Mesodermal cell (in vitro differentiated cells): ENCODE results near the gene ARID1A.
A peak's percentile ranks its signal among the peaks of the same experiment; 100 is the strongest.

Experiments
- H3K27ac ChIP-seq: 2 replicates; pipeline ENCODE4 v1.7.0; 2013; ENCODE audit warnings: mild to moderate bottlenecking, low read depth, low read length, moderate library complexity; ENCODE audit not compliant: severe bottlenecking
- H3K36me3 ChIP-seq: 2 replicates; pipeline ENCODE4 v1.7.1; 2013; ENCODE audit warnings: mild to moderate bottlenecking, low read length, moderate library complexity; ENCODE audit not compliant: control insufficient read depth, insufficient read depth
- H3K4me1 ChIP-seq: one replicate; pipeline ENCODE4 v1.7.1; 2013; ENCODE audit warnings: mild to moderate bottlenecking, low read length; ENCODE audit not compliant: insufficient read depth, control insufficient read depth, poor library complexity, severe bottlenecking
- H3K4me3 ChIP-seq: 2 replicates; pipeline ENCODE4 v1.7.0; 2013; ENCODE audit warnings: low read length, control low read depth, mild to moderate bottlenecking; ENCODE audit not compliant: insufficient read depth, poor library complexity, severe bottlenecking; ENCODE audit errors: extremely low read depth
- H3K9me3 ChIP-seq: 2 replicates; pipeline ENCODE4 v1.7.1; 2013; ENCODE audit warnings: mild to moderate bottlenecking, low read length, moderate library complexity; ENCODE audit not compliant: control insufficient read depth
- WGBS, 2 experiments: methylation state at CpG; one replicate each; pipeline ENCODE4 v1.1.5; 2013; ENCODE audit warnings: missing lambda C conversion rate in 2 of 2; ENCODE audit not compliant: insufficient coverage in 2 of 2; 5-methylcytosine and 5-hydroxymethylcytosine counted together

Gene ARID1A

GRCh38 chr1:26730695-26731094 is 34.9 kb downstream of the ARID1A start:
- H3K4me1 ChIP-seq: peaks cover 42% of the 10 kb centered on the region
- H3K4me3 ChIP-seq: no peak overlapping the region
- 100% methylated on average over 1 of the region's 2 CpGs; no CpG with 5 or more reads in 1 of the 2 experiments for WGBS, 2 experiments
- H3K36me3 ChIP-seq: peaks cover 73% of the 10 kb centered on the region
- H3K27ac ChIP-seq: no peak overlapping the region
- no peaks in the 10 kb centered on the region for H3K9me3 ChIP-seq

GRCh38 chr1:26731233-26731902 is 35.6 kb downstream of the ARID1A start:
- WGBS, 2 experiments: 95 to 97% methylated on average over 6 to 9 of the region's 11 CpGs
- H3K27ac ChIP-seq: no peak overlapping the region
- H3K4me1 ChIP-seq: peaks cover 36% of the 10 kb centered on the region
- H3K9me3 ChIP-seq: no peaks in the 10 kb centered on the region
- peaks cover 77% of the 10 kb centered on the region for H3K36me3 ChIP-seq
- H3K4me3 ChIP-seq: no peak overlapping the region

GRCh38 chr1:26733392-26733791 is 37.6 kb downstream of the ARID1A start:
- WGBS, 2 experiments: 100% methylated on average over 2 of the region's 2 CpGs
- H3K9me3 ChIP-seq: no peaks in the 10 kb centered on the region
- no peak overlapping the region for H3K27ac ChIP-seq
- H3K36me3 ChIP-seq: peaks cover 94% of the 10 kb centered on the region
- no peak overlapping the region for H3K4me3 ChIP-seq
- H3K4me1 ChIP-seq: peaks cover 28% of the 10 kb centered on the region

- Histone ChIP-seq H3K27ac (no peak overlapping the region), H3K36me3 (peaks cover 91% of the 10 kb centered on the region), H3K4me3 (no peak overlapping the region), H3K4me1 (peaks cover 28% of the 10 kb centered on the region), H3K9me3 (no peaks in the 10 kb centered on the region)
- 100% methylated on average over 1 of the region's 2 CpGs for WGBS, 2 experiments
These were observed 38.2 kb downstream of the ARID1A start for GRCh38 chr1:26733982-26734381.

GRCh38 chr1:26734501-26735058 is 38.8 kb downstream of the ARID1A start:
- Histone ChIP-seq H3K9me3 (no peaks in the 10 kb centered on the region), H3K36me3 (peaks cover 91% of the 10 kb centered on the region), H3K27ac (no peak overlapping the region), H3K4me3 (no peak overlapping the region), H3K4me1 (peaks cover 28% of the 10 kb centered on the region)
- WGBS, 2 experiments: 84 to 93% methylated on average over 2 to 3 of the region's 4 CpGs

GRCh38 chr1:26739329-26739914 is 43.6 kb downstream of the ARID1A start:
- Histone ChIP-seq H3K4me1 (peaks cover 7% of the 10 kb centered on the region), H3K27ac (no peak overlapping the region), H3K4me3 (no peak overlapping the region), H3K9me3 (no peaks in the 10 kb centered on the region), H3K36me3 (peaks cover 83% of the 10 kb centered on the region)
- WGBS, 2 experiments: 92 to 100% methylated on average over 3 to 4 of the region's 4 CpGs

GRCh38 chr1:26740023-26740634 is 44.3 kb downstream of the ARID1A start:
- whole genome bisulfite sequencing, 2 experiments: 82 to 100% methylated on average over 1 to 3 of the region's 3 CpGs
- H3K27ac ChIP-seq: no peak overlapping the region

GRCh38 chr1:26740952-26741351 is 45.1 kb downstream of the ARID1A start:
- WGBS, 2 experiments: 97 to 98% methylated on average over 5 of the region's 5 CpGs
- Histone ChIP-seq H3K27ac (no peak overlapping the region), H3K4me3 (no peak overlapping the region), H3K9me3 (no peaks in the 10 kb centered on the region), H3K4me1 (peaks cover 21% of the 10 kb centered on the region), H3K36me3 (peaks cover 82% of the 10 kb centered on the region)

More at GRCh38 chr1:26740023-26740634, 44.3 kb downstream of the ARID1A start:
- Histone ChIP-seq H3K4me1 (peaks cover 13% of the 10 kb centered on the region), H3K9me3 (no peaks in the 10 kb centered on the region), H3K36me3 (peaks cover 82% of the 10 kb centered on the region), H3K4me3 (no peak overlapping the region)

- Histone ChIP-seq H3K9me3 (no peaks in the 10 kb centered on the region), H3K4me1 (peaks cover 27% of the 10 kb centered on the region), H3K4me3 (no peak overlapping the region), H3K36me3 (peaks cover 86% of the 10 kb centered on the region), H3K27ac (peak overlapping the region; percentile 96)
- WGBS, 2 experiments: 86 to 100% methylated on average over 4 to 5 of the region's 8 CpGs
These were observed 47.7 kb downstream of the ARID1A start for GRCh38 chr1:26743426-26744059.

- H3K9me3 ChIP-seq: no peaks in the 10 kb centered on the region
- peaks cover 27% of the 10 kb centered on the region for H3K4me1 ChIP-seq
- no peak overlapping the region for H3K4me3 ChIP-seq
- H3K36me3 ChIP-seq: peaks cover 88% of the 10 kb centered on the region
- WGBS, 2 experiments: 41 to 61% methylated on average over 4 to 6 of the region's 8 CpGs
- peak overlapping the region; percentile 96 for H3K27ac ChIP-seq
These were observed 48.5 kb downstream of the ARID1A start for GRCh38 chr1:26744075-26744959.
